ENCODE measurements around the gene MYH8.

The MYH8 gene

DNA sequence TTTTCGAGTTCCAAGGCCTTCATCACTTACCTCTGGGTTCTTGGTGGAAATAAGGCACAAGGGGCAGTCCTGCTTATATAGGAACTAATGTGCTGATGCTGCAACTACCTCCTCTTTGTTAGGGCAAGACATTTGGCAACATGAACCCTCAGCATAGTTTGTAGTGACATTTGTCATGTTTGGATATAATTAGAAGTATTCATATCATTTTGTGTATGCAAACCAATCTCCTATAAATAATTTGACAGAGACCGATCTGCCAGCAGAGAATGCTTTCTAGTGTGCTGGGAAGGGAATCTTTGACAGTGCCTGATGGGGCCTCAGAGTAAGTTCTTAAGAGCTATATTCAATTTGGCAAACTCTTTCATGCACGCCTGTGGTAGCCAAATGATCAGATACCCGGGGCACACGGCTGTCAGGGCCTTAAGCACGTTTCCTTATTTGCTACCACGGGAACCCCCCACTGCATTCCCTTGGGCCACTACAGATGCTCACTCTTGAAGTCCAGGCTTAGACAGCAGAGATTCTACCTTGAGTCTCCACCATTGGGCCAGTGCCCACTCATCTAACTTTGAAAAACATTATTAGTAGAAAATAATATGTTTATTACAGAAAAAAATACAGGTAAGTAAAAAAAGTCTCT, at the start of gene MYH8:
Gene MYH8, minus strand, starts transcription at position 51 of the 643 bp plus-strand sequence. CDS start 1,723 bp downstream, outside the sequence.
- no peak for DNase-seq (ENCODE audit: low read depth in 1 of 2, low spot score in 1 of 2)

DNA sequence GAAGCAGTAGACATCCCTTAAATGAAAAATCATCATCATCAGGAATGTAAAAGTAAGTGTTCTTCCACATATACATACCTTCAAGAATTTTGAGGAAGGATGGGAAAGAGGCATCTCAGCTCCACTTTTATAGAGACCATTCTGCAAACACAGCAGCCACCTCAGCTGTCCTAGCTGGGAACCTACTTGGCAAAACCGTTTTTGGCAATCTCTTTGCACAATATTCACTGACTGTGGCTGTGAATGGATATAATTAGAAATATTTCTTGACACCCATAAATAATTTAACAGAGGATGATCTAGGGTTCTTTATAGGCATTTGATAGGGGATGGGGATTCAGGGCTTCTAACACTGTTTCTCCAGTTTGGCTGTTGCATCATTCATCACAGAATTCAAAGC, 47.7 kb upstream of the MYH8 start, which contains the start of gene MYH4:
Gene MYH4, minus strand, starts transcription at position 101 of the 400 bp plus-strand sequence. CDS start 2,814 bp downstream, outside the sequence.
- DNase-seq (ENCODE audit: low read depth in 1 of 2, low spot score in 1 of 2), result no peak

DNA sequence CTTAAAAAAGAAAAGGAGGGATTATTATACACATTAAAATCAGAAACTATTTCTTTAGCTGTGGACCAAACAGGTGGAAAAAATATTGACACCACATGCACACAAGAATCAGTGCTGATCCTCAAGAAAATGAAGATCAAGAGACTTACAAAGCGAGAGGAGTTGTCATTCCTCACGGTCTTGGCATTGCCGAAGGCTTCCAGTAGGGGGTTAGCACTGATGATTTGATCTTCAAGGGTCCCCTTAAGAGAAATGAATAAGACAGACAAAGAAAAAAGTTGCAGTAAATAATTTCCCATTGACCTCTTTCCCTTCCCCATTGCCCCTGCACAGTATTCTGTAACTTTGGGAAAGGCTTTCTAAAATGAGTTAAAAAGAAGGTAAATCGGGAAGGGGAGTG, 41.7 kb upstream of the MYH8 start:
- no peak for DNase-seq (ENCODE audit: low read depth in 1 of 2, low spot score in 1 of 2)

DNA sequence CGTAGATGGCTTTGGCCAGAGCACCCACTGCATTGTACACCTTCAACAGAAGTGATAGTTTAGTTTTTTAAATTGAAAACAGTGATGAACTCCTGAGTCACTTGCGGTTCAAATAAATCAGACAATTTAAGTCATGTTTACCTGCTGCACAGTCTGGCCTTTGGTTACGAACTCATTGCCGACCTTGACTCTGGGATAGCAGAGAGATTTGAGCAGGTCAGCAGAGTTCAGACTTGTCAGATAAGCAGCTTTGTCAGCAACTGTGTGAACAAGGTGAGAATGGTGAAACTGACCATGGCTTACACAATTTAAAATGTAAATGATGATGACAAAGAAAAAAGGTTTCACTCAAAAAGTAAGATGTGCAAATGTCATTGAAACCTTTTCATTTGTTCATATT, 38.3 kb upstream of the MYH8 start:
- DNase-seq (ENCODE audit: low read depth in 1 of 2, low spot score in 1 of 2), result no peak

DNA sequence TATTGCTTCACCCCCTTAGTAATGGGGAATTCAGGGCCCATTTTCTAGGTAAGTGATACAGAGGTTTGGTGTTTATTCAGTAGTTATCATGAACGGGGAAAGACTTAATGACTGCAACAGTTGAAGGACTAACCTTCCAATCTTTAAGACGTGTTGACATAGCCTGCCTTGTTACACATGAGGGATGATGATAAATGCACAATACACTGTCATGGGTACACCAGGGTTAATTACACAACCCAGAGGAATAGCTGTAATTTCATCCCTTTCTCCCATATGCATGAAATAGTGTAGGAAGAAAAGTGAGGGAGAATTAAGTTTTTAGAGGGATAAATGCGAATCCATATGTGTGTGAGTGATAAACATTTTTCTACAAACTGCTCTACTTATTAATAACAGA, 37.0 kb upstream of the MYH8 start:
- DNase-seq (ENCODE audit: low read depth in 1 of 2, low spot score in 1 of 2), result no peak

DNA sequence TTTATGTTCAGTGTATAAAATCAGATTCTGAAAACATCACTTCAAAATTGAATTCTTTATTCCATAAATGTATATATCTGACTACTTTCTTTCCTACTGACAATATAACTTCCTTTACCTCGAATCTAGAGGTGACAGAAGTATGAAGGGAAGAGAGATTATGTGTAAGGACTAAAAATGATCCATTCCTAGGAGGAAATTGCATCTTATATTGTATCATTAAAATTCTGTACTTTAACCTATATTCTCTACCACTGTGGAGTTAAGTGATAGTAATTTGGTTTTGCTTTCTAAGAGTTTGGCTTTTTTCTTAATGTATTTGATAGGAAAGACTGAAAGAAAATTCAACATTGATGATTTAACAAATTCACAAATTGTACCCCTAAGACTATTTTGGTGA, 36.2 kb upstream of the MYH8 start:
- no peak for DNase-seq (ENCODE audit: low read depth in 1 of 2, low spot score in 1 of 2)

DNA sequence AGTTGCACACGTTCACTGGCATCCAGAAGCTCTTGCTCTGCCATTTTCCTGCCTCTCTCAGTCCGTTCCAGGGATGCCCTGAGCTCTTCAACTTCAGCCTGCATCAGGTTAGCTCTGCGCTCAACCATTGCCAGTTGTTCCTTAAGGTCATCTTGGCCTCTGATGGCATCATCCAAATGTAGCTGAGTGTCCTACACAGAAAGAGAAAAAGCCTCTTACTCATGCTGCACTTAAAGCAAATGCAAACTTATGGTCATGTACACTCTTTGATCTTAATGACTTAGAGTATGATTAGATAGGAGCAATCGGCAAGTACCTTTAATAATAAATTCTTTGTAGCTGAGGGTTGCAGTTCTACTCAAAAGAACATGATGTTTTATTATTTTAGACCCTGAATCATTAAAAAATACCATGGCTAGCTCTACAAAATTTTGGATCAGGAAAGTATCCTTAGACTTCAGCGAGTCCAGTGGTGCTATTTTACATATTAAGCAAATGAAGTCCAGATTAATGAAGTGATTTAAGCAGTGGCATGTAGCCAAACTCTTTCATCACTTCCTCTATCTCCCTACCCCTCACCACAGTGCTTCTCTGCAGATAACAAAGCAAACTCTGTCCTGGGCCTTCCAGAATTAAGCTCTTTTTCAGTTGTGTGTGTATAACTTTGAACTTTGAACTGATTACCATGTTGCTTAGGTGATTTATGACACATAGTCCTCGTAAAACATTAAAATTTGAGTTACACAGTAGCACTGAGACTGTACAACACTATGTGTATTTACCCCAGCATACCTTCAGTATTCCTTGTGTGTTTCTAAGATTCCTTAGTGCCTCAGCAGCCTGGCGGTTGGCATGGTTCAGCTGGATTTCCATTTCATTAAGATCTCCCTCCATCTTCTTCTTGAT, 25.5 kb upstream of the MYH8 start:
- no peak for DNase-seq (ENCODE audit: low read depth in 1 of 2, low spot score in 1 of 2)

DNA sequence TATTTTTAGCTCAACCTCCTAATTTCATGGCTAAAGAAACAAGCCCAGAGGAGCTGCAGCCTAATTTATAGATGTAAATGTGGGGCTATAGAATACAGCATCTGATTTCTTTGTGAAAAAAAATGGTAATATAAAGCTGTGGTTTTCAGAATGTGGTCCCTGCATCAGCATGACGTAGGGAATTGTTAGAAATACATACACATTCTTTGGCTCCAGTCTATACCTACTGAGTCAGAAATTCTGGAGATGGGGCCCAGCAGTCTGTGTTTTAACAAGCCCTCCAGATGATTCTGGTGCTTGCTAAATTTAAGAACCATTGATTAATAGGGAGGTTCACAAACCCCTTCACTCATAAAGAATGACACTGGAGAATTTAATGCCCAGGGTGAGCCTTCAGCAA, 18.1 kb upstream of the MYH8 start:
- DNase-seq (ENCODE audit: low read depth in 1 of 2, low spot score in 1 of 2), result no peak

DNA sequence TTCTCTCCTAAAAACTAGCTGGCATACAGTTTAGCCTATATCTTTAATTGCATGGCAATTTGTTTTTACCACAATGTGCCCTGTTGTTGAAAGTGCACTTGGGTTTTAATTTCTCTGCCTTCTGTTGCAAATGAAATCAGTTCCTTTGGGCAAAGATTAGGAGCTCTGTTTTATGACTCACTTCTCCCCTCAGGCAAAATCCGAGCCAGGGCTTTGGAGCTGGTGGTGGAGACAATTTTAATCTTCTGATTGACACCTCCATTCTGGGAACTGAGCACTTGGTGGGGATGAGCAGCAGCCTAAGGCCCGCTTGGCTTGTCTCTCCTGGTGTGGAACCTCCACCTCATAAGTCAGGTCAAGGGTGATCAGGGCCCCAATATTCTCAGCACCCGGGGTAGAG, 13.3 kb upstream of the MYH8 start:
- DNase-seq (ENCODE audit: low read depth in 1 of 2, low spot score in 1 of 2), result no peak

DNA sequence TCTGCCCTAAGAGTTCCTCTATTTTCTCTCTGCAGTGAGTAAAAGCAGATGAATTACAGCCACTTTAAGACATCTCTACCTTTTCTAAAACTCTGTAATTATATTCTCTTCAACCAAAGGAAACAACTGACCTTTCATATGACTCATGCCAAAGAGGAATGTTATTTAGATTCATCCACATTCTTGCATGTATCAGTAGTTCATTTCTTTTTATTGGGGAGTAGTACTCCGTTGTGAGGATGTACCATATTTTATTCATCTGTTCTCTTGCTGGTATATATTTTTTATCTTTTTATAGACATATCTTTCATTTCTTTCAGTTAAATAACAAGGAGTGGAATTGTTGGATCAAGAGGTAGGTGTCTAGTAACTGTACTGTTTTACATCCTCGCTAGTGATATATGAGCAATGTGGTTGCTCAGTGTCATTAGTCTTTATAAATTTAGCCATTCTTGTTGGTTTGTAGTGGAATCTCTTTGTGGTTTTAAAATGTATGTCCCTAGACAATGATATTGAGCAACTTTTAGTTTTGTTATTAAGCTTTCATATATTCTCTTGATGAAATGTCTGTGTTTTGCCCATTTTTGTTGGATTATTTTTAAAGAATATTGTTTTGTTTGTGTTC, 7.8 kb upstream of the MYH8 start:
- DNase-seq (ENCODE audit: low read depth in 1 of 2, low spot score in 1 of 2), result no peak

DNA sequence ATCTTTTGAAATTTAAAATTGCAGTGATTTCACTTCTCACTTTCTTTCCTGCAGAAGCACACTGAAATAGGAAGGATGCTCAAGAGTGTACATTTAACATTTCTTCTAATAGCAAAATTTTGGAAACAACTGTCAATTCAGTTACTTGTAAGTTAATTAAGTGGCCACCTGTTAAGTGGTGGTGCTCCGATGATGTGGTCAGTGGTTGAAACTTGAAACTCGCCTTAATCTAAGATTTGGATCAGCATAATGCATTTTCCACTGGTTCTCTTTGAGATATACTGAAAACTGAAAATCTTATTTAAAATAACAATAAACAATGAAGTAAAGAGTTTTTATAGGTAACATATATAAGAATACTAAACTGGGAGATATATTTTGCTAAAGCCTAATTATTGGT, 7.0 kb upstream of the MYH8 start:
- no peak for DNase-seq (ENCODE audit: low read depth in 1 of 2, low spot score in 1 of 2)

DNA sequence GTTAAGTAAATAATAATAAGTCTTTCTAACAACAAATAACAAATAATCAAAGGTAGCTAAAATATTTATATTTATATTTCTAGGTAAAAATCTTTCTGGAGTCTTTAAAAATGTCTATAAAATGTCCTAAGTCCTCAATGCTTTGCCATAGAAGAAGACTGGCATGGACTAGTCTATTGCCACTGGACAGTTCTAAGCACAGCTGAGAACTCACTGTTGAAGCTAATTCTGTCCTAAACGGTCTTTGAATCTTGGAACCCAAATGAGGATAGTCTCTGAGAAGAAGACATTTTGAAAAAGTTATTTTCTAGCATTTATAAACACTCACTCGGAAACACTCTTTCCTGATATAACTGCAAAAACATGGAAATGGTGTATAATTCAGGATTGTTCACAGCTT, 539 bp downstream of the MYH8 start:
- no peak for DNase-seq (ENCODE audit: low read depth in 1 of 2, low spot score in 1 of 2)

DNA sequence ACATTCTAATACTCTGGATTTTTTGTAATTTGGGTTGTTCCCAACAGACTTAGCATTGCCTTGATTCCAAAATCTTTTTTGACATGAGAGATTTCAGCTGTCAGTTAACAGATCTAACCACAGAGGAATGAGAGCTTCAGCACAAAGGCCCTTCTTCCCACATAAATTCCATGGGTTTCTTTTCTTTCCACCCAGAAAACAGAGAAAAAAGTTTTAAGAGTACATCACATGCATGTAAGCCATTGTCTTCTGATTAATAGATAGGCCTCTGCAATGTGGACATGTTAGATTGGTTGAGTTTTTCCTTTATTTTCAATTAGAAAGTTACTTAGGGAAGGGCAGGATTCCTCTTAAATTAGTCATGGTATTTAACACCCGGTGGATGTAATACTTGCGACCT, 939 bp downstream of the MYH8 start:
- DNase-seq (ENCODE audit: low read depth in 1 of 2, low spot score in 1 of 2), result no peak

DNA sequence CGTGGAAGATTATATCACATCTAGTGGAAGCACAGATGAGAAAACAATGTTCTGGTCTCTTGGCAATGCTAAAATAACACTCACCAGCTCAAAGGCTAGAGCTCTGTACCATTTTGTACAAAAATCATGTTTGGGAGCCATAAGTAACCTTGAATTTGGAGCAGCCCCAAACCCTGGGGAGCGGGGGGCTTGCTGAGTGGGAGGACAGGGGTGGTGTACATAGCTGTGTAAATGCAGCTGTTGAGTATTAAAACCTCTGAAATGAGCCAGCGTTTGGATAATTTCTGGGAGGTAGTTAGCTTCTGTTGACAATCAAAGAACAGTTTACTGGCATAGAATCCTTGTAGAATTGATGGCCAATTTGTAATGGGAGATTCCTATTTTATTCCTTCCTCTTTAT, 4.3 kb downstream of the MYH8 start:
- DNase-seq (ENCODE audit: low read depth in 1 of 2, low spot score in 1 of 2), result no peak

DNA sequence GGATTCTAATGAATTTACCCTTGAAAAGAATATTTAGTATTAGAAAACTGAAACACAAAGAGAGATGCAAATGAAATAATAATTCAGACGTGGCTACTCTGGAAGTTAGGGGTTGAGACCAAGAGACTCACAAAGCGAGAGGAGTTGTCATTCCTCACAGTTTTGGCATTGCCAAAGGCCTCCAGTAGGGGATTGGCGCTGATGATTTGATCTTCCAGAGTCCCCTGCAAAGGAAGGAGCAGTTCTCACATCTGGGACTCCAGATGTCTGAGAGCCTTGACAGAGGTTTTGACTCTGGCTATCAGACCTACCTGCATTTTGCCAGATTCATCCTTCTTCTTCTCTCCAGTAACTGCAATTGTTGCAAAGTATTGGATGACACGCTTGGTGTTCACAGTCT, 6.6 kb downstream of the MYH8 start:
- no peak for DNase-seq (ENCODE audit: low read depth in 1 of 2, low spot score in 1 of 2)

DNA sequence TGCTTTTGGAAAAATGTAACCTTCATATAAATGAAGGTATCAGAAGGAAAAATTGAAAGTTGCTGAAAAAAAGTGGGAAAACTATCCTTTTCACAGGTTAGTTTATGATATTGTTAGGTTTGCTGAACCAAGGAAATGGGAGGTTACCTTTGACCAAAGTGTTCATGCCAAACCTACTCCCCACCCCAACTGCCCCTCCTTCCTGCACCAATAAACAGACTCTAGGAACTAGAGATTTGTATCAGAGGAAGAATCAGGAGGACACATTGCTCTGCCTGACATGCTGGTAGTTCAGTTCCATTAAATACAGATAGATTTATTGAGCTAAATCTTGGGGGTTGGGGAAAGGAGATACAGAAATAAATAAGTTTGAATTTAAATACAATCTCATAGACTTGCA, 18.2 kb downstream of the MYH8 start:
- no peak for DNase-seq (ENCODE audit: low read depth in 1 of 2, low spot score in 1 of 2)

DNA sequence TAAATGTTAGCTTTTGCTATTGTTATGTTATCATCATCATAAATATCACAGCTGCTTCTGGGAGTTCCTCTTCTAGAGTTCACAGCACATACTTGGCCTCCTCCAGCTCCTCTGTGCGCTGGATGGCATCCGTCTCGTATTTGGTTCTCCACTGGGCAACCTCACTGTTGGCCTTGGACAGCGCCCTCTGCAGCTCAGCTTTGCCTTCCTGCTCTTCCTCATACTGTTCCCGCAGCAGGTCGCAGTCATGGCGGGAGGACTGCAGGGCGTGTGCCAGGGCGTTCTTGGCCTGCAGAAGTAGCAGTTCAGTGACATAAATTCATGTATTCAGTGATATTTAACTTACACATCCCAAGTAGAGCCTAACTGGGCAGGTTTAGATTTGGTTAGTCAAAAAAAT, 23.4 kb downstream of the MYH8 start:
- DNase-seq (ENCODE audit: low read depth in 1 of 2, low spot score in 1 of 2), result no peak

DNA sequence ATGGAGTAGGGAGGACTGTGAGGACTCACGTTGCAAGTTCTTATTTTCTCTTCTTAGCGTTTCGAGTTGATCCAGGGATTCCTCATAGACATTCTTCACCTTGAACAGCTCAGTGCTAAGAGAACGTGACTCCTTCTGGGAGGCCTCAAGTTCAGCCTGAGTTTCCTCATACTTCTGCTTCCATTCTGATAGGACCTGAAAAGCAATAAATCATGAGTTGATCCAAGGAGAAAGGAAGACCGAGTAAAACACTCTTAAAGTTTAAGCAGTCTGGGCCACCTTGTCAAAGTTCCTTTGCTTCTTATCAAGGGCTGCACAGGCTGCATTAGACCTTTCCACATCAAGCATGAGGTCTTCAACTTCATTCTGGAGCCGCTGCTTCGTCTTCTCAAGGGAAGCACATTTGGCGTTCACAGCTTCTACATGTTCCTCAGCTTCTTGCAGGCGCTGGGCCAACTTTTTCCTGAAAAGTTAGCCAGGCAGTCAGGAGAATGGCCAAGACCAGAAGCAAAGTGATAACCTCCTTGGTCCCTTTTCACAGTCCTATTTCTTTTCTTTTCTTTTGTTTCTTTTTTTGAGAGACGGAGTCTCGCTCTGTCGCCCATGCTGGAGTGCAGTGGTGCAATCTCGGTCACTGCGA, 25.1 kb downstream of the MYH8 start:
- no peak for DNase-seq (ENCODE audit: low read depth in 1 of 2, low spot score in 1 of 2)

DNA sequence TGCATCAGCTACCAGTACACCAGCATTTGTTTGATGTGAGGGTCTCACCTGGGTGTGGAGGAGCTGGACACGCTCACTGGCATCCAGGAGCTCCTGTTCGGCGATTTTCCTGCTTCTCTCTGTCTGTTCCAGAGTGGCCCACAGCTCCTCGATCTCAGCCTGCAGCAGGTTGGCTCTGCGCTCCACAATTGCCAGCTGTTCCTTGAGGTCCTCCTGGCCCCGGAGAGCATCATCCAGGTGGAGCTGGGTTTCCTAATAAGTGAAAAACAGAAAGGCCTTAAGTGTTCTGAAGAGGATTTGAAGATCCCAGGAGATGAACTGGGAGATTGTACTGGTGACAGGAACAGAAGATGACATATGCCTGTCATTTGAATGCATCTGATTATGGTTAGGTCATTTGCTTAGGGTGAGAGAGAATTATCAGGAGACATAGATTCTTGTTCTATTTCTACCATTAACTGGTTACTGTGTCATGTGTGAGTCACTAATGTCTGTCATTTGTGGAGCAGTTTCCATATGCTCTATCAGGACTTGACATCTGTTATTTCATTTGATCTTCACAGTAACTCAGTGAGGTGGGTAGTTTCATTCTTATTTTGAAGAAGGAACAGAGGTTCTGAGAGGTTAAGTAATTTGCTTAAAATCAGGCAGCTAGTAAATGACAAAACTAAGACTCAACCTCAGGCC, 27.4 kb downstream of the MYH8 start:
- DNase-seq (ENCODE audit: low read depth in 1 of 2, low spot score in 1 of 2), result no peak

DNA sequence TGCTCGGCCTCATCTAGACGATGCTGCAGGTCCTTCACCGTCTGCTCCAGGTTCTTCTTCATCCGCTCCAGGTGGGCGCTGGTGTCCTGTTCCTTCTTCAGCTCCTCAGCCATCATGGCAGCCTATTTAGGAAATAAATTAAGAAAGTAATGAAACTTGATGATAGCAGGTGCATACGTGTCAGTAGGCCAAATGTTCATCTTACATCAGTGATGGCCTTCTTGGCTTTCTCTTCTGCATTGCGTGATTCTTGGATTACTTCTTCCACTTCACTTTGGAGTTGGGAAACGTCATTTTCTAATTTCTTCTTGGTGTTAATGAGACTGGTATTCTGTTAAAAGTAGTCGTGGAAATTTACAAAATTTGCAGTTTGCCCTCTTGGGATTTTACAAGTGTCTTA, 28.9 kb downstream of the MYH8 start:
- DNase-seq (ENCODE audit: low read depth in 1 of 2, low spot score in 1 of 2), result no peak

DNA sequence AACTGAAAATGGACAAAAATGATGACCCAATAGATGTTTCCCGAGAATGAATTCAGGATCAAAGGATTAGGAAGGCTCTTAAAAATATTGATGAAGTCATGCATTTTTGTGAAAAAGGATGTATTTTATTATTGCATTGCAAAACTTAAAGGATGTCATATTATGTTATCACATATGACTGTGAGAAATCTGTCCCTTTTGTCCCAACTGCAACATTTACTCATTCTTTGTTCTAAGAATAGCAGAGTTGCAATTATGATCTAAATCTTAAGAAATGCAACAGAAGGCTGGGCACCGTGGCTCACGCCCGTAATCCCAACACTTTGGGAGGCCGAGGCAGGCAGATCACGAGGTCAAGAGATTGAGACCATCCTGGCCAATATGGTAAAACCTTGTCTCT, 35.9 kb downstream of the MYH8 start:
- DNase-seq (ENCODE audit: low read depth in 1 of 2, low spot score in 1 of 2), result no peak

All from activated T-helper 1 cell treated with anti-CD3 and anti-CD28 coated beads, Interleukin-2, amount 50 U/mL, for 16 hours (primary cell).